Measurements from ENCODE around the gene TBC1D2B. TPM values are rescaled to one million over a fixed set of nuclear protein-coding genes. Genes with fewer than 3 reads are reported as not detected.

TBC1D2B gene
- polyA plus RNA-seq, 1 donor from 2014 or later: 9.4 TPM

DNA sequence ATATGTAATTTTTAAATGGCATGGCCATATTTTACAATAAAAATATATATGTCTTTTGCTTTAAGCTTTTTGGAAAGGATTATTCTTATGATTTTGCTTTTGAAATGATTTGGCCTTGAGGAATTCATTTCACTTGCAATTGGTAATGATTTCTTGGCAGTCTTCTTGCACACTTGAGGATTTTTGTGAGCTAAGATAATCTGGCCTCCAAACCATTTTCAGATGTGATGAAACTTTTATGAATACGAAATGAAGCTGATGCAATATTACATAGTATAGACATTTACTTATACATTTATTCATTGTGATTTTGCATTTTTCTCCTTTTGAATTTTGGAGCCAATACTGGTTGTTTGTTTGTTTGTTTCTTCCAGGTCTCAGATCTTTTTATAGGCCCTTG is 8.4 kb upstream of the TBC1D2B start:
- H3K4me3 ChIP-seq (ENCODE audit: low read length): no peak overlapping the region
- no peaks in the 10 kb centered on the region for H3F3A ChIP-seq (ENCODE audit: insufficient read depth, low read length, poor library complexity, severe bottlenecking)
- no peaks in the 10 kb centered on the region for H3K36me3 ChIP-seq (ENCODE audit: insufficient read depth, low read length)
- no peaks in the 10 kb centered on the region for H3K79me2 ChIP-seq (replicated peaks; ENCODE audit: insufficient read depth, low read length)
- no peak overlapping the region for H3K9ac ChIP-seq (ENCODE audit: low read length)
- no peaks in the 10 kb centered on the region for H3K9me3 ChIP-seq (ENCODE audit: low read length)
- H4K20me1 ChIP-seq (ENCODE audit: insufficient read depth): no peaks in the 10 kb centered on the region
- no peak for TF ChIP-seq RAD21 (conservative IDR thresholded peaks at IDR 0.05)
- no peak for TF ChIP-seq MXI1 (conservative IDR thresholded peaks at IDR 0.05; ENCODE audit: poor library complexity, severe bottlenecking)
- no peaks in the 10 kb centered on the region for H3K27me3 ChIP-seq (ENCODE audit: insufficient read depth, low read depth, low read length)
- no peak overlapping the region for H3K4me2 ChIP-seq (ENCODE audit: low read length)
- no peak overlapping the region for H3K27ac ChIP-seq (ENCODE audit: low read length)
- no peaks in the 10 kb centered on the region for H3K9me2 ChIP-seq (ENCODE audit: insufficient read depth, low read length)
- no peak overlapping the region for H2AFZ ChIP-seq (ENCODE audit: low read depth, low read length)

DNA sequence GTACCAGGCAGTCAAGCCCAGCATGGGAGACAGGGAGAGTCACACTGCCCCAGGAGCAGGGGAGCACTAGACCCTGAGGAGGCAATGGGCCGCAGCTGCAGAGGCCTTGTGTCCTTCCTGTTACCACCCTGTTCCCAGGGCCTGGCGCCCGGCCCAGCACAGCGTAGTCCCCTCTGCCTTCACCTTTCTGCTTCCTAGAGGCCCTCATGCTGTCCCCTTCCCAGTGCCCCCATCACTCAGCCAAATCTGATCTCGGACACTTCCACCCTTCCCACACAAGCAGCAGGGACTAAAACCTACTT is 6.9 kb upstream of the TBC1D2B start:
- TF ChIP-seq POLR2AphosphoS5 (IDR thresholded peaks at IDR 0.05) (no peak), SMC3 (conservative IDR thresholded peaks at IDR 0.05; ENCODE audit: poor library complexity) (no peak), RAD21 (conservative IDR thresholded peaks at IDR 0.05) (no peak), EZH2 (IDR thresholded peaks at IDR 0.05; ENCODE audit: borderline replicate concordance, insufficient read depth, low read length, poor library complexity, severe bottlenecking) (no peak), EP300 (conservative IDR thresholded peaks at IDR 0.05; ENCODE audit: poor library complexity, severe bottlenecking) (no peak), MXI1 (conservative IDR thresholded peaks at IDR 0.05; ENCODE audit: poor library complexity, severe bottlenecking) (no peak), TAF1 (IDR thresholded peaks at IDR 0.05; ENCODE audit: low read depth) (no peak)
- TF ChIP-seq, protein P1, sequence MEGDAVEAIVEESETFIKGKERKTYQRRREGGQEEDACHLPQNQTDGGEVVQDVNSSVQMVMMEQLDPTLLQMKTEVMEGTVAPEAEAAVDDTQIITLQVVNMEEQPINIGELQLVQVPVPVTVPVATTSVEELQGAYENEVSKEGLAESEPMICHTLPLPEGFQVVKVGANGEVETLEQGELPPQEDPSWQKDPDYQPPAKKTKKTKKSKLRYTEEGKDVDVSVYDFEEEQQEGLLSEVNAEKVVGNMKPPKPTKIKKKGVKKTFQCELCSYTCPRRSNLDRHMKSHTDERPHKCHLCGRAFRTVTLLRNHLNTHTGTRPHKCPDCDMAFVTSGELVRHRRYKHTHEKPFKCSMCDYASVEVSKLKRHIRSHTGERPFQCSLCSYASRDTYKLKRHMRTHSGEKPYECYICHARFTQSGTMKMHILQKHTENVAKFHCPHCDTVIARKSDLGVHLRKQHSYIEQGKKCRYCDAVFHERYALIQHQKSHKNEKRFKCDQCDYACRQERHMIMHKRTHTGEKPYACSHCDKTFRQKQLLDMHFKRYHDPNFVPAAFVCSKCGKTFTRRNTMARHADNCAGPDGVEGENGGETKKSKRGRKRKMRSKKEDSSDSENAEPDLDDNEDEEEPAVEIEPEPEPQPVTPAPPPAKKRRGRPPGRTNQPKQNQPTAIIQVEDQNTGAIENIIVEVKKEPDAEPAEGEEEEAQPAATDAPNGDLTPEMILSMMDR (IDR thresholded peaks at IDR 0.05; ENCODE audit: poor library complexity, severe bottlenecking): no peak
- TF ChIP-seq, protein P2, sequence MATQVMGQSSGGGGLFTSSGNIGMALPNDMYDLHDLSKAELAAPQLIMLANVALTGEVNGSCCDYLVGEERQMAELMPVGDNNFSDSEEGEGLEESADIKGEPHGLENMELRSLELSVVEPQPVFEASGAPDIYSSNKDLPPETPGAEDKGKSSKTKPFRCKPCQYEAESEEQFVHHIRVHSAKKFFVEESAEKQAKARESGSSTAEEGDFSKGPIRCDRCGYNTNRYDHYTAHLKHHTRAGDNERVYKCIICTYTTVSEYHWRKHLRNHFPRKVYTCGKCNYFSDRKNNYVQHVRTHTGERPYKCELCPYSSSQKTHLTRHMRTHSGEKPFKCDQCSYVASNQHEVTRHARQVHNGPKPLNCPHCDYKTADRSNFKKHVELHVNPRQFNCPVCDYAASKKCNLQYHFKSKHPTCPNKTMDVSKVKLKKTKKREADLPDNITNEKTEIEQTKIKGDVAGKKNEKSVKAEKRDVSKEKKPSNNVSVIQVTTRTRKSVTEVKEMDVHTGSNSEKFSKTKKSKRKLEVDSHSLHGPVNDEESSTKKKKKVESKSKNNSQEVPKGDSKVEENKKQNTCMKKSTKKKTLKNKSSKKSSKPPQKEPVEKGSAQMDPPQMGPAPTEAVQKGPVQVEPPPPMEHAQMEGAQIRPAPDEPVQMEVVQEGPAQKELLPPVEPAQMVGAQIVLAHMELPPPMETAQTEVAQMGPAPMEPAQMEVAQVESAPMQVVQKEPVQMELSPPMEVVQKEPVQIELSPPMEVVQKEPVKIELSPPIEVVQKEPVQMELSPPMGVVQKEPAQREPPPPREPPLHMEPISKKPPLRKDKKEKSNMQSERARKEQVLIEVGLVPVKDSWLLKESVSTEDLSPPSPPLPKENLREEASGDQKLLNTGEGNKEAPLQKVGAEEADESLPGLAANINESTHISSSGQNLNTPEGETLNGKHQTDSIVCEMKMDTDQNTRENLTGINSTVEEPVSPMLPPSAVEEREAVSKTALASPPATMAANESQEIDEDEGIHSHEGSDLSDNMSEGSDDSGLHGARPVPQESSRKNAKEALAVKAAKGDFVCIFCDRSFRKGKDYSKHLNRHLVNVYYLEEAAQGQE (IDR thresholded peaks at IDR 0.05; ENCODE audit: borderline replicate concordance): no peak
- H3K9me2 ChIP-seq (ENCODE audit: insufficient read depth, low read length): no peaks in the 10 kb centered on the region

More for the DNA sequence above, 6.9 kb upstream of the TBC1D2B start:
- Histone ChIP-seq H3K4me2 (ENCODE audit: low read length) (no peak overlapping the region), H3K79me2 (replicated peaks; ENCODE audit: insufficient read depth, low read length) (no peaks in the 10 kb centered on the region), H3F3A (ENCODE audit: insufficient read depth, low read length, poor library complexity, severe bottlenecking) (no peaks in the 10 kb centered on the region), H2AFZ (ENCODE audit: low read depth, low read length) (no peak overlapping the region), H3K9me3 (ENCODE audit: low read length) (no peaks in the 10 kb centered on the region), H3K27me3 (ENCODE audit: insufficient read depth, low read depth, low read length) (no peaks in the 10 kb centered on the region), H3K27ac (ENCODE audit: low read length) (no peak overlapping the region), H4K20me1 (ENCODE audit: insufficient read depth) (no peaks in the 10 kb centered on the region), H3K36me3 (ENCODE audit: insufficient read depth, low read length) (no peaks in the 10 kb centered on the region), H3K4me3 (ENCODE audit: low read length) (no peak overlapping the region), H3K9ac (ENCODE audit: low read length) (no peak overlapping the region)

Data from neural cell (in vitro differentiated cells).